ENCODE measurements around the gene WBP2. TPM values are rescaled to one million over a fixed set of nuclear protein-coding genes. Genes with fewer than 3 reads are reported as not detected.
A peak's percentile ranks its signal among the peaks of the same experiment; 100 is the strongest.

The WBP2 gene
- total RNA-seq, 1 donor from 2014 or later, result 72.6 TPM

GRCh38 chr17:75845058-75845711 lies 9.9 kb downstream of the WBP2 start:
- H3K4me3 ChIP-seq (ENCODE audit: insufficient read depth, low read depth, low read length), result no peak overlapping the region
- no peaks in the 10 kb centered on the region for H3K27me3 ChIP-seq (ENCODE audit: insufficient read depth, low read length)
- H3K36me3 ChIP-seq (ENCODE audit: insufficient read depth, low read length), result peaks cover 7% of the 10 kb centered on the region
- no peaks in the 10 kb centered on the region for H3K79me2 ChIP-seq (ENCODE audit: insufficient read depth, low read length)
- H2AFZ ChIP-seq (ENCODE audit: low read depth, low read length), result no peak overlapping the region
- Mint-ChIP-seq H3K27me3 (ENCODE audit: low read depth, unreplicated experiment) (peaks cover 2% of the 10 kb centered on the region), H3K4me1 (ENCODE audit: low read depth, unreplicated experiment) (peaks cover 6% of the 10 kb centered on the region), H3K4me3 (ENCODE audit: unreplicated experiment) (peak overlapping the region; percentile 57), H3K9me3 (ENCODE audit: unreplicated experiment) (no peaks in the 10 kb centered on the region), H3K36me3 (ENCODE audit: low read depth, unreplicated experiment) (peaks cover 17% of the 10 kb centered on the region), H3K27ac (ENCODE audit: unreplicated experiment) (peak overlapping the region; percentile 68)
- H4K20me1 ChIP-seq (ENCODE audit: insufficient read depth, low read length), result peaks cover 6% of the 10 kb centered on the region
- FAIRE-seq (no peak), DNase-seq (ENCODE audit: low read depth) (no peak)
- peaks cover 15% of the 10 kb centered on the region for H3K4me1 ChIP-seq (ENCODE audit: insufficient read depth, low read length)
- H3K27ac ChIP-seq (ENCODE audit: low read depth, low read length), result no peak overlapping the region
- no peaks in the 10 kb centered on the region for H3K9me3 ChIP-seq (ENCODE audit: insufficient read depth, low read depth, low read length)
- TF ChIP-seq CTCF (IDR thresholded peaks at IDR 0.05; ENCODE audit: insufficient read depth, low read depth, low read length) (peak; percentile 40), EZH2 (IDR thresholded peaks at IDR 0.05; ENCODE audit: insufficient read depth, low read length) (no peak)
- H3K9ac ChIP-seq (ENCODE audit: low read length), result peak overlapping the region; percentile 23
- peak overlapping the region; percentile 12 for H3K4me2 ChIP-seq (ENCODE audit: low read length)

- peaks cover 11% of the 10 kb centered on the region for H3K4me1 ChIP-seq (ENCODE audit: insufficient read depth, low read length)
- peaks cover 6% of the 10 kb centered on the region for H3K4me1 Mint-ChIP-seq (ENCODE audit: low read depth, unreplicated experiment)
- H3K4me3 Mint-ChIP-seq (ENCODE audit: unreplicated experiment), result no peak overlapping the region
- H2AFZ ChIP-seq (ENCODE audit: low read depth, low read length), result no peak overlapping the region
- peak overlapping the region; percentile 23 for H3K9ac ChIP-seq (ENCODE audit: low read length)
- DNase-seq (ENCODE audit: low read depth) (no peak), FAIRE-seq (no peak)
- no peak overlapping the region for H3K27ac Mint-ChIP-seq (ENCODE audit: unreplicated experiment)
- H3K9me3 Mint-ChIP-seq (ENCODE audit: unreplicated experiment), result no peaks in the 10 kb centered on the region
- peaks cover 13% of the 10 kb centered on the region for H3K36me3 Mint-ChIP-seq (ENCODE audit: low read depth, unreplicated experiment)
- no peaks in the 10 kb centered on the region for H3K9me3 ChIP-seq (ENCODE audit: insufficient read depth, low read depth, low read length)
- no peaks in the 10 kb centered on the region for H3K27me3 ChIP-seq (ENCODE audit: insufficient read depth, low read length)
- H4K20me1 ChIP-seq (ENCODE audit: insufficient read depth, low read length), result peaks cover 6% of the 10 kb centered on the region
- H3K27me3 Mint-ChIP-seq (ENCODE audit: low read depth, unreplicated experiment), result peaks cover 2% of the 10 kb centered on the region
- TF ChIP-seq CTCF (IDR thresholded peaks at IDR 0.05; ENCODE audit: insufficient read depth, low read depth, low read length), result no peak
- TF ChIP-seq EZH2 (IDR thresholded peaks at IDR 0.05; ENCODE audit: insufficient read depth, low read length), result no peak
- no peak overlapping the region for H3K27ac ChIP-seq (ENCODE audit: low read depth, low read length)
- peaks cover 7% of the 10 kb centered on the region for H3K36me3 ChIP-seq (ENCODE audit: insufficient read depth, low read length)
- peak overlapping the region; percentile 12 for H3K4me2 ChIP-seq (ENCODE audit: low read length)
- H3K4me3 ChIP-seq (ENCODE audit: insufficient read depth, low read depth, low read length), result no peak overlapping the region
- H3K79me2 ChIP-seq (ENCODE audit: insufficient read depth, low read length), result no peaks in the 10 kb centered on the region
These were observed 10.5 kb downstream of the WBP2 start for GRCh38 chr17:75844530-75845057.
